HL-60 (cell line): Measurements from ENCODE around the gene SYT13.

Source experiments
- CTCF ChIP-seq: IDR thresholded peaks from one replicate; pipeline ENCODE4 v1.5.1; 2011; ENCODE audit warnings: low read length, control low read depth, inconsistent platforms; ENCODE audit not compliant: insufficient read depth
- GABPA ChIP-seq: IDR thresholded peaks from 2 replicates; pipeline ENCODE4 v1.6.1; 2012; ENCODE audit warnings: low read depth
- POLR2AphosphoS5 ChIP-seq: IDR thresholded peaks from 2 replicates; pipeline ENCODE4 v1.6.1; 2012; ENCODE audit warnings: low read depth
- REST ChIP-seq: IDR thresholded peaks from 2 replicates; pipeline ENCODE4 v1.6.1; 2012; ENCODE audit warnings: low read depth; ENCODE audit not compliant: insufficient replicate concordance
- SPI1 ChIP-seq: IDR thresholded peaks from 2 replicates; pipeline ENCODE4 v1.6.1; 2012; ENCODE audit warnings: low read depth, mild to moderate bottlenecking, borderline replicate concordance

- TF ChIP-seq CTCF (no peak), POLR2AphosphoS5 (no peak), REST (no peak), GABPA (no peak), SPI1 (no peak)
Observed at GRCh38 chr11:45321669-45322068, 35.5 kb upstream of the SYT13 start.
